HuH-7 (cell line): ENCODE data around the gene S100A4.
"Not testable (repeated sequence)": the region's sequence is repeated elsewhere in the genome, so short reads cannot be mapped to it uniquely, and the experiment has no call there.

Source experiments
- DNase-seq: peaks from one replicate; pipeline ENCODE4 v3.0.0; 2011; ENCODE audit warnings: low spot score

S100A4 gene

GRCh38 chr1:153533689-153534201, 11.9 kb downstream of the S100A4 start:
- DNase-seq = no peak

- DNase-seq = peak; percentile 91
These were observed 12.6 kb downstream of the S100A4 start for GRCh38 chr1:153532769-153533599.

GRCh38 chr1:153532181-153532580, 13.4 kb downstream of the S100A4 start:
- no peak for DNase-seq

- DNase-seq = no peak
These were observed 14.0 kb downstream of the S100A4 start for GRCh38 chr1:153531638-153532037.

GRCh38 chr1:153527683-153528040, 17.9 kb downstream of the S100A4 start:
- no peak for DNase-seq

- DNase-seq = no peak
These were observed 18.5 kb downstream of the S100A4 start for GRCh38 chr1:153527023-153527682.

GRCh38 chr1:153526132-153526543, 19.5 kb downstream of the S100A4 start:
- DNase-seq = no peak

- no peak for DNase-seq
These were observed 20.4 kb downstream of the S100A4 start for GRCh38 chr1:153525088-153525728.

- not testable (repeated sequence) for DNase-seq
These were observed 23.1 kb downstream of the S100A4 start for GRCh38 chr1:153522353-153523048.

- not testable (repeated sequence) for DNase-seq
These were observed 23.8 kb downstream of the S100A4 start for GRCh38 chr1:153521808-153522207.

- no peak for DNase-seq
These were observed 24.7 kb downstream of the S100A4 start for GRCh38 chr1:153520818-153521476.

- DNase-seq = not testable (repeated sequence)
These were observed 25.4 kb downstream of the S100A4 start for GRCh38 chr1:153520137-153520691.

- no peak for DNase-seq
These were observed 26.4 kb downstream of the S100A4 start for GRCh38 chr1:153519242-153519641.

- peak; percentile 32 for DNase-seq
These were observed 29.9 kb downstream of the S100A4 start for GRCh38 chr1:153515504-153516394.

GRCh38 chr1:153513666-153514065, 31.9 kb downstream of the S100A4 start:
- no peak for DNase-seq

GRCh38 chr1:153513023-153513422, 32.6 kb downstream of the S100A4 start:
- no peak for DNase-seq

- DNase-seq = peak; percentile 91
These were observed 34.6 kb downstream of the S100A4 start for GRCh38 chr1:153510984-153511410.

GRCh38 chr1:153509729-153510354, 35.8 kb downstream of the S100A4 start:
- DNase-seq = peak; percentile 47

GRCh38 chr1:153509036-153509435, 36.6 kb downstream of the S100A4 start:
- DNase-seq = no peak
